ENCODE results near the gene KYNU.

Gene KYNU

DNA sequence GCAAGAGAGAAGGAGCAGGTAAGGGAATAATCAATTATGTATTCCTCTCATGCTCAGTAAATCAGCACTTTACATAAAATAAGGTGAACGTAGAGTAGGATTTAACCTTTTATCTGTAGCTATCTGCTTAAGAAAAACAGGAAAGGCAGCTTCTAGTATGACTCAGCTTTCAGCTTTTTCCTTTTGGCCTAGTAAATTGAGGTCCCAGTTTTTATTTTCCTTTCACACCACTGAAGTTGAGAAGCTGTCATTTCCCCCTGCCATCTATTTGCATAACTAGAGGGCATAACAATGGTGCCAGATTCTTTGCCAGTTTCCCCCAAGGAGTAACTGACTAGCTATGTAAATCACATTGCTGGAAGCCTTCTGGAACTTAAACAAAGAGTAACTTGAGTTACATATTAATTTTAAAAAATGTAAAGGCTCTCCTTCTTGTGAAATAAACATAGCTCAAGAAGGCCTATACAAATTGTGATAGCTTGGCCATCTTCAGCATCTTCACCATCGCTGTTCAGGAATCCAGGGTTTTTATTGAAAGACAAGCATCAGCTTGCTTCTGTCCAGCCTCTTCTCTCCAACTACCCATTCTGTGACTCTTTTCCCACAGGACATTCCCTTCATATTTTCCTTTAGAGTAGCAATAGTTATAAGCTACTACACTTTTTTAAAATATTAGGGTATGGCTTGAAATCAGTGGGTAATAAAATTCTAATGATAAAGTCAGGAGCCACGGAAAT lies 97.0 kb downstream of the KYNU start:
- Histone ChIP-seq H3K36me3 (ENCODE audit: control insufficient read depth in 2 of 2, insufficient read depth in 1 of 2, low read length in 2 of 2) (no peaks in the 10 kb centered on the region), H3K27ac (ENCODE audit: extremely low read depth, low read depth, low read length) (no peak overlapping the region), H3K9me3 (ENCODE audit: control insufficient read depth, insufficient read depth, low read depth, low read length) (no peaks in the 10 kb centered on the region), H3K4me3 (ENCODE audit: low read depth, low read length) (no peak overlapping the region), H3K4me1 (ENCODE audit: control insufficient read depth, insufficient read depth, low read length) (no peaks in the 10 kb centered on the region; the same call in 1 of the 2 replicates)
- ChIA-PET CTCF (interaction anchor here (0.6 to 1.6 kb wide), 4 partner anchors 10 to 596 kb away, joined by 3 to 6 read pairs (median 4); no protein-coding TSS in a partner anchor), POLR2A (no interaction called here)
- TF ChIP-seq ZNF777 (tag by site-specific recombination; IDR thresholded peaks at IDR 0.05; ENCODE audit: borderline replicate concordance) (no peak), ZBTB17 (tag by site-specific recombination; IDR thresholded peaks at IDR 0.05) (no peak), SETDB1 (IDR thresholded peaks at IDR 0.05; ENCODE audit: insufficient read length, low read length) (no peak), ZNF623 (tag by site-specific recombination; IDR thresholded peaks at IDR 0.05) (no peak), ZIC2 (tag by site-specific recombination; IDR thresholded peaks at IDR 0.05) (no peak), ZNF473 (tag by site-specific recombination; IDR thresholded peaks at IDR 0.05) (no peak), PRDM1 (tag by site-specific recombination; IDR thresholded peaks at IDR 0.05) (no peak), ZSCAN16 (tag by site-specific recombination; IDR thresholded peaks at IDR 0.05) (no peak)
- TF ChIP-seq, protein P1, sequence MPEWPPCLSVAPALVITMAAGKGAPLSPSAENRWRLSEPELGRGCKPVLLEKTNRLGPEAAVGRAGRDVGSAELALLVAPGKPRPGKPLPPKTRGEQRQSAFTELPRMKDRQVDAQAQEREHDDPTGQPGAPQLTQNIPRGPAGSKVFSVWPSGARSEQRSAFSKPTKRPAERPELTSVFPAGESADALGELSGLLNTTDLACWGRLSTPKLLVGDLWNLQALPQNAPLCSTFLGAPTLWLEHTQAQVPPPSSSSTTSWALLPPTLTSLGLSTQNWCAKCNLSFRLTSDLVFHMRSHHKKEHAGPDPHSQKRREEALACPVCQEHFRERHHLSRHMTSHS (tag by site-specific recombination; IDR thresholded peaks at IDR 0.05) = no peak

DNA sequence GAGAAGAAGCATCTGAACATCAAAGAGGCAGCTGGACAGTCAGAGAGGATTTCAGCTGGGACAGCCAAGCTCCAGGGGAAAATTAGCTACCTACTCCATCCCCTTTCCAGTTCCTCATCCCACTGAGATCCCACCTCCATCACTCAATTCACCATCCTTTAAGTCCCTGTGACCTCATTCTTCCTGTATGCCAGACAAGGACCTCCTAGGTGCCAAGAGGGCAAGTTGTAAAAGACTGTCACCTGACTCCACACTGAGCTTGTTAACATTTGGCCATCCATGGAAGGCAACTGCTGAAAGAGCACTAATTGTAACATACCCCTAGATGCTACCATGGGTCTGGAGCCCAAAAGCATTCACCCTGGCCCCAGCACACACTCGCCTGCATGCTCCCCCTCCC lies 97.8 kb downstream of the KYNU start:
- TF ChIP-seq, protein P2, sequence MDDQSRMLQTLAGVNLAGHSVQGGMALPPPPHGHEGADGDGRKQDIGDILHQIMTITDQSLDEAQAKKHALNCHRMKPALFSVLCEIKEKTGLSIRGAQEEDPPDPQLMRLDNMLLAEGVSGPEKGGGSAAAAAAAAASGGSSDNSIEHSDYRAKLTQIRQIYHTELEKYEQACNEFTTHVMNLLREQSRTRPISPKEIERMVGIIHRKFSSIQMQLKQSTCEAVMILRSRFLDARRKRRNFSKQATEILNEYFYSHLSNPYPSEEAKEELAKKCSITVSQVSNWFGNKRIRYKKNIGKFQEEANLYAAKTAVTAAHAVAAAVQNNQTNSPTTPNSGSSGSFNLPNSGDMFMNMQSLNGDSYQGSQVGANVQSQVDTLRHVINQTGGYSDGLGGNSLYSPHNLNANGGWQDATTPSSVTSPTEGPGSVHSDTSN (CRISPR knock-in tag; IDR thresholded peaks at IDR 0.05) = no peak
- TF ChIP-seq OSR2 (tag by site-specific recombination; IDR thresholded peaks at IDR 0.05) = no peak
- TF ChIP-seq SP3 (tag by site-specific recombination; IDR thresholded peaks at IDR 0.05) = no peak
- no peak for TF ChIP-seq ZNF335 (tag by site-specific recombination; conservative IDR thresholded peaks at IDR 0.05)
- no peak for TF ChIP-seq ZNF221 (tag by site-specific recombination; IDR thresholded peaks at IDR 0.05; ENCODE audit: borderline replicate concordance)
- no peaks in the 10 kb centered on the region for H3K36me3 ChIP-seq (ENCODE audit: control insufficient read depth in 2 of 2, insufficient read depth in 1 of 2, low read length in 2 of 2)
- H3K9me3 ChIP-seq (ENCODE audit: control insufficient read depth, insufficient read depth, low read depth, low read length) = no peaks in the 10 kb centered on the region
- ChIA-PET POLR2A (no interaction called here), CTCF (interaction anchor here (1.6 to 2.6 kb wide), 2 partner anchors 9 to 14 kb away, joined by 3 to 18 read pairs; no protein-coding TSS in a partner anchor)
- no peak overlapping the region for H3K27ac ChIP-seq (ENCODE audit: extremely low read depth, low read depth, low read length)
- no peak overlapping the region for H3K4me3 ChIP-seq (ENCODE audit: low read depth, low read length)
- no peaks in the 10 kb centered on the region; the same call in 1 of the 2 replicates for H3K4me1 ChIP-seq (ENCODE audit: control insufficient read depth, insufficient read depth, low read length)

DNA sequence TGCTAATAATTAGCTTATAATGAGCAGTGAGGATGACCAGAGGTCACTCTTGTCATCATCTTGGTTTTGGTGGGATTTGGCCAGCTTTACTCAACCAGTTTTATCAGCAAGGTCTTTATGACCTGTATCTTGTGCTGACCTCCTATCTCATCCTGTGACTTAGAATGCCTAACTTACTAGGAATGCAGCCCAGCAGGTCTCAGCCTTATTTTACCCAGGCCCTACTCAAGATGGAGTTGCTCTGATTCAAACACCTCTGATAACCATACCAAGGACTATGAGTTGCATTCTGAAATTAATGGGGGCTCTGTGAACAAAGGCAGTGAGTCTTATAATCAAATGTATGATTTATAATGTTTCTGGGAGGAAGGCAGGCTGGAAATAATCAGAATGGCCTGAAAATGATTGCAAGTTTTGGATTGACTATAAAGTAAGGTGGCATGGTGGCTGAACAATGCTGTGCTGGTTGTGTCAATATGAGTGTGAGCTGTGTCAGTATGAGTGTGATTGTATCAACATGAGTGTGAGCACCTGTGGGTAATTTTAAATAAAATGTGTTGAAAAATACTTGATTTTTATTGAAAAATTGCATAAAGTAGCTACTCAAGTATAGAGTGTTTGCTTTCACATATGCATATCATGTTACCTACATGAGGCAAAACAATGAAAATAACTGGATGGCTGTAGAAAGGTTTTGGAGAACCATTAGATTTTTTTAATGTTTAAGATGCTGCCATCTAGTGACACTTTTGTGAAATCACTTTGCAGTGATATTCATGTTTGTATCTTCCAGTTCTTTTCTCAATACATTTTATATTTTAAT lies 103.0 kb downstream of the KYNU start:
- CTCF ChIA-PET = interaction anchor here (0.6 to 2.5 kb wide), 18 partner anchors 9 to 1051 kb away, joined by 3 to 17 read pairs (median 4); no protein-coding TSS in a partner anchor
- Histone ChIP-seq H3K4me1 (ENCODE audit: control insufficient read depth, insufficient read depth, low read length) (no peaks in the 10 kb centered on the region), H3K27ac (ENCODE audit: extremely low read depth, low read depth, low read length) (no peak overlapping the region), H3K36me3 (ENCODE audit: control insufficient read depth in 2 of 2, insufficient read depth in 1 of 2, low read length in 2 of 2) (no peaks in the 10 kb centered on the region), H3K9me3 (ENCODE audit: control insufficient read depth, insufficient read depth, low read depth, low read length) (no peaks in the 10 kb centered on the region), H3K4me3 (ENCODE audit: low read depth, low read length) (no peak overlapping the region)
- peak; percentile 73 for TF ChIP-seq ZNF654 (tag by site-specific recombination; IDR thresholded peaks at IDR 0.05; ENCODE audit: low read depth)
- TF ChIP-seq, protein P3, sequence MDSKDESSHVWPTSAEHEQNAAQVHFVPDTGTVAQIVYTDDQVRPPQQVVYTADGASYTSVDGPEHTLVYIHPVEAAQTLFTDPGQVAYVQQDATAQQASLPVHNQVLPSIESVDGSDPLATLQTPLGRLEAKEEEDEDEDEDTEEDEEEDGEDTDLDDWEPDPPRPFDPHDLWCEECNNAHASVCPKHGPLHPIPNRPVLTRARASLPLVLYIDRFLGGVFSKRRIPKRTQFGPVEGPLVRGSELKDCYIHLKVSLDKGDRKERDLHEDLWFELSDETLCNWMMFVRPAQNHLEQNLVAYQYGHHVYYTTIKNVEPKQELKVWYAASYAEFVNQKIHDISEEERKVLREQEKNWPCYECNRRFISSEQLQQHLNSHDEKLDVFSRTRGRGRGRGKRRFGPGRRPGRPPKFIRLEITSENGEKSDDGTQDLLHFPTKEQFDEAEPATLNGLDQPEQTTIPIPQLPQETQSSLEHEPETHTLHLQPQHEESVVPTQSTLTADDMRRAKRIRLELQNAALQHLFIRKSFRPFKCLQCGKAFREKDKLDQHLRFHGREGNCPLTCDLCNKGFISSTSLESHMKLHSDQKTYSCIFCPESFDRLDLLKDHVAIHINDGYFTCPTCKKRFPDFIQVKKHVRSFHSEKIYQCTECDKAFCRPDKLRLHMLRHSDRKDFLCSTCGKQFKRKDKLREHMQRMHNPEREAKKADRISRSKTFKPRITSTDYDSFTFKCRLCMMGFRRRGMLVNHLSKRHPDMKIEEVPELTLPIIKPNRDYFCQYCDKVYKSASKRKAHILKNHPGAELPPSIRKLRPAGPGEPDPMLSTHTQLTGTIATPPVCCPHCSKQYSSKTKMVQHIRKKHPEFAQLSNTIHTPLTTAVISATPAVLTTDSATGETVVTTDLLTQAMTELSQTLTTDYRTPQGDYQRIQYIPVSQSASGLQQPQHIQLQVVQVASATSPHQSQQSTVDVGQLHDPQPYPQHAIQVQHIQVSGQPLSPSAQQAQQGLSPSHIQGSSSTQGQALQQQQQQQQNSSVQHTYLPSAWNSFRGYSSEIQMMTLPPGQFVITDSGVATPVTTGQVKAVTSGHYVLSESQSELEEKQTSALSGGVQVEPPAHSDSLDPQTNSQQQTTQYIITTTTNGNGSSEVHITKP (tag by site-specific recombination; IDR thresholded peaks at IDR 0.05) = no peak
- TF ChIP-seq ZBTB17 (tag by site-specific recombination; IDR thresholded peaks at IDR 0.05) = no peak
- POLR2A ChIA-PET = no interaction called here

All from HEK293 (cell line).